HG03558 (cell line): ENCODE measurements around the gene GATA2.

Source experiments
- ATAC-seq: cut with Tn5 transposase; IDR thresholded peaks from one replicate; pipeline ENCODE4 v1.9.1; 2021; ENCODE audit warnings: moderate number of reproducible peaks; ENCODE audit not compliant: unreplicated experiment; ENCODE audit errors: extremely low read depth

Gene GATA2

GRCh38 chr3:128492671-128493569 is at the start of gene GATA2:
GATA2 (minus strand) TSS chr3:128493201; CDS start chr3:128487031, 6,170 bp downstream.
- ATAC-seq, result no peak

GRCh38 chr3:128541246-128541645 is 48.2 kb upstream of the GATA2 start:
- no peak for ATAC-seq

- no peak for ATAC-seq
These were observed 46.4 kb upstream of the GATA2 start for GRCh38 chr3:128539376-128539775.

GRCh38 chr3:128537091-128537703 is 44.2 kb upstream of the GATA2 start:
- no peak for ATAC-seq

- ATAC-seq, result no peak
These were observed 39.3 kb upstream of the GATA2 start for GRCh38 chr3:128532012-128532983.

- ATAC-seq, result no peak
These were observed 31.6 kb upstream of the GATA2 start for GRCh38 chr3:128524374-128525299.

GRCh38 chr3:128523591-128523990 is 30.6 kb upstream of the GATA2 start:
- no peak for ATAC-seq

- ATAC-seq, result no peak
These were observed 28.7 kb upstream of the GATA2 start for GRCh38 chr3:128521715-128522114.

GRCh38 chr3:128518587-128519490 is 25.8 kb upstream of the GATA2 start:
- ATAC-seq, result no peak

GRCh38 chr3:128517648-128518047 is 24.6 kb upstream of the GATA2 start:
- ATAC-seq, result no peak

GRCh38 chr3:128515967-128516366 is 23.0 kb upstream of the GATA2 start:
- ATAC-seq, result no peak

GRCh38 chr3:128508852-128509251 is 15.9 kb upstream of the GATA2 start:
- ATAC-seq, result no peak

GRCh38 chr3:128506754-128507153 is 13.8 kb upstream of the GATA2 start:
- ATAC-seq, result no peak

- no peak for ATAC-seq
These were observed 12.8 kb upstream of the GATA2 start for GRCh38 chr3:128505771-128506170.

GRCh38 chr3:128504963-128505730 is 12.1 kb upstream of the GATA2 start:
- ATAC-seq, result no peak

GRCh38 chr3:128504533-128504915 is 11.5 kb upstream of the GATA2 start:
- ATAC-seq, result no peak

- ATAC-seq, result no peak
These were observed 10.9 kb upstream of the GATA2 start for GRCh38 chr3:128503751-128504532.
